Suppressor macrophage treated with lipopolysaccharide for 1 hour (primary cell): ENCODE measurements around the gene PCDHB14.
"Not testable (repeated sequence)": the region's sequence is repeated elsewhere in the genome, so short reads cannot be mapped to it uniquely, and the experiment has no call there.

Experiments used
- DNase-seq, 3 donors: peaks; one replicate each; pipeline ENCODE4 v3.0.0-alpha.2; 2020 to 2022

PCDHB14 gene

DNA sequence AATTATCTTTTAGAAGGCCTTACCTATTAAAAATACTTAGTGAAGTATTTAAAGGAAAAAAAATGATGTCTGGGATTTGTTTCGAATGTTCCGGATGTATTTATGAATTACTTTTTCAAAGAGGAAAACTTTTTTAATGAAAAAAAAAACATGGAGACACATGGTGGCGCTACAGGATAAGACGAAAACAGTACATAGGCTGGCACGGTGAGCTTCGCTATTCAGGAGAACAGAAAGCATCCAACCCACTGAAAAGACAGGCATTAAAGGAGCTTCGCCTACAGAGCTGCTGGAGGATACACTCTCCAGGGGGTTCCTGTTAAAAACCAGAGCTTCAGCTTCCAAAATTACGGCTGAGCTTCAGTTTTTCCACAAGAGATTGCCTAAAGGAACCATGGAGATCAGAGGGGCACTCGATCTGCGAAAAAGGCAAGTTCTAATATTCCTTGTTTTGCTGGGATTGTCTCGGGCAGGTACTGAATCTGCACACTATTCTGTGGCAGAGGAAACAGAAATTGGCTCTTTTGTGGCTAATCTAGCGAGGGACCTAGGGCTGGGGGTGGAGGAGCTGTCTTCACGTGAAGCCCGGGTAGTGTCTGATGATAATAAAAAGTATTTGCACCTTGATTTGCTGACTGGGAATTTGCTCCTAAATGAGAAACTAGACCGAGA lies at the start of gene PCDHB14:
Gene PCDHB14 (plus strand): TSS at position 232 of the 672 bp plus-strand sequence. CDS start 163 bp downstream, at position 395.
- peak in 2 of 3 donors; percentile 1 to 3 for DNase-seq

- not testable (repeated sequence) for DNase-seq
Measured at GRCh38 chr5:141174291-141175104, 48.6 kb upstream of the PCDHB14 start.

DNA sequence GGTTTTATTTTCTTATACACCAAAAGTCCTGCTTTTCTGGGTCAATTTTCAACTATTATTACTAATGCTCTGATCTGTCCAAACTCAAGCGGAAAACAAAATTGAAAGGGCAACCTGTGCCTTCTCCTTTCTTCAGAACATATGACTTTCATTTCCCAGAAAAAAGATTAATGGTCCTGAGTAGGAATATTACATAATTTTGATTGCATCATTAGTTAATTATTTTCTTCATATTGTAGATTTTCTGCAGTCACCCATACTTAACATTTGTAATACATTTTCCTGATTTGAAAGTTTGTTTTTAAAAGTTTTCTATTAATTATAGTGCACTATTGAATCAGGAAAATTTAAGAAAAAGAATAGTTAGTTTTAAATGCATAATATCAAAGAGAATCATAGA lies 47.2 kb upstream of the PCDHB14 start:
- no peak for DNase-seq

DNA sequence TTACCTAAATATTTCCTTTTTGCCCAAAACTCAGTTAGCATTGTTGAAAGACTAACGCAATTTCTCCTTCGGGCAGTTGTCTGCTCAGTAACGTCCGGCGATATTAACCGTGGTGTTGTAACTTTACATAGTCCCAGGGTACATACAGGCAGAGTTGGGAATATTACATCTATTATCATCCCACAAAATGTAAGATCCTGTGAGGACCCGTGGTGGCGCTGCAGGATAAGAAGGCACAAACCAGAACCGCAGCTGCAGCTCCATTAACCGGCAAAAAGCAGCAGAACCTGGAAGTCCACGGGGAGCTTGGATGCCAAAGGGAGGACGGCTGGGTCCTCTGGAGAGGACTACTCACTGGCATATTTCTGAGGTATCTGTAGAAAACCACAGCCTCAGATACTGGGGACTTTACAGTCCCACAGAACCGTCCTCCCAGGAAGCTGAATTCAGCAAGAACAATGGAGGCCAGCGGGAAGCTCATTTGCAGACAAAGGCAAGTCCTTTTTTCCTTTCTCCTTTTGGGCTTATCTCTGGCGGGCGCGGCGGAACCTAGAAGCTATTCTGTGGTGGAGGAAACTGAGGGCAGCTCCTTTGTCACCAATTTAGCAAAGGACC lies 45.5 kb upstream of the PCDHB14 start, which contains the start of gene PCDHB8:
Gene PCDHB8 (plus strand): TSS at position 214 of the 615 bp plus-strand sequence. CDS start 245 bp downstream, at position 459.
- DNase-seq: not testable (repeated sequence)

DNA sequence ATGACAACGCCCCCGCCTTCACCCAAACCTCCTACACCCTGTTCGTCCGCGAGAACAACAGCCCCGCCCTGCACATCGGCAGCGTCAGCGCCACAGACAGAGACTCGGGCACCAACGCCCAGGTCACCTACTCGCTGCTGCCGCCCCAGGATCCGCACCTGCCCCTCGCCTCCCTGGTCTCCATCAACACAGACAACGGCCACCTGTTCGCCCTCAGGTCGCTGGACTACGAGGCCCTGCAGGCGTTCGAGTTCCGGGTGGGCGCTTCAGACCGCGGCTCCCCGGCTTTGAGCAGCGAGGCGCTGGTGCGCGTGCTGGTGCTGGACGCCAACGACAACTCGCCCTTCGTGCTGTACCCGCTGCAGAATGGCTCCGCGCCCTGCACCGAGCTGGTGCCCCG lies 43.8 kb upstream of the PCDHB14 start:
- DNase-seq: not testable (repeated sequence)

- not testable (repeated sequence) for DNase-seq
Measured at GRCh38 chr5:141179876-141180275, 43.3 kb upstream of the PCDHB14 start.

DNA sequence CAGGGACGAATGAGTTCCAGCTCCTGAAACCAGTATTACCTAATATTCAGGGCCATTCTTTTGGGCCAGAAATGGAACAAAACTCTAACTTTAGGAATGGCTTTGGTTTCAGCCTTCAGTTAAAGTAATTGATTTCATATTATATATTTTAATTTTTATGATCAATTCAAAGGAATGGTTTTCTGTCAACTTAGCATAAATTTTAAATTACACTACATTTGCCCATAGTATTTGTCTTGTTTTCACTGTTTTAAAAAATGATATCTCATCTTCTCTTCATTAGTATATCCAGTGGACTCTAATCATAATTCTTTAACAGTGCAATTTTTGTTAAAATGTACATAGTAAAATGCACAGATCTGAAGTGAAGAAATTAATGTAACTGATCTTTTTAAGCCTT lies 42.8 kb upstream of the PCDHB14 start:
- DNase-seq: no peak

DNA sequence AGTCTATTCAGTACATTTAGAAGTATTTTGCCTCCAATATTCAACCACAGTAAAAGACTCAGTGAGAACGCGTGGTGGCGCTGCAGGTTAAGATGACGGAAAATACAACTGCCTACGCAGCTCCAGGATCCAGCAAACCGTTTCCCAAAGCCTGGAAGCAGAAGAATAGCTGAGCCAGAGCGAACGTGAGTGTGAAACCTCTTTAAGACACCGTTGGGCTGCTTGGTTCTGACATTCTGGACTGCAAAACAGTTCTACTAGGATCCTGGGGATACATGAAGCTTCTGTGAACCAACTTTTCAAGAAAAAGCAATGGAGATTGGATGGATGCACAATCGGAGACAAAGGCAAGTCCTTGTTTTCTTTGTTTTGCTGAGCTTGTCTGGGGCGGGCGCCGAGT lies 40.9 kb upstream of the PCDHB14 start, which contains the start of gene PCDHB16:
Gene PCDHB16 (plus strand): TSS at position 140 of the 400 bp plus-strand sequence. CDS start 173 bp downstream, at position 313.
- DNase-seq: no peak

- not testable (repeated sequence) for DNase-seq
Measured at GRCh38 chr5:141184117-141184855, 38.9 kb upstream of the PCDHB14 start.

DNA sequence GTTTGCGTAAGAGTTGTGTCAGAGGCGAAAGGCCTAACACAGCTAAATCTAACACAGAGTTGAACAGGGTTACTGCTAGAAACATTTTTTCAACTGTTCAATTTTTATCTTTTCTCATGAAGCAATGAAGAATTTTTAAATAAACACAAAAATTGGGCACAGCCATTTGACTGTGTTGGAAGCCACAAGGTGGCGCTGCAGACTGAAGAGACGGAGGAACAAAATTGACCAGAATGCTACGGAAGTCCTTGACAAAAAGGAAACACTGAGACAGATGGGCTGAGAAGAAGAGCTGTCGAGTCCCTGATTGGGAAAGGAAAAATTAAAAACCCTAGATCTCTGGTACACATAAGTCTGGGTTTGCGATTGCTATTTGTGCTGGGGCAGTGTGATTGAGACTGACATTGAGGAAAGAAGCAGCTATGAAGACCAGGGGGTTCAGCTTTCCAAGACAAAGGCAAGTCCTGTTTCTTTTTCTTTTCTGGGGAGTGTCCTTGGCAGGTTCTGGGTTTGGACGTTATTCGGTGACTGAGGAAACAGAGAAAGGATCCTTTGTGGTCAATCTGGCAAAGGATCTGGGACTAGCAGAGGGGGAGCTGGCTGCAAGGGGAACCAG lies 36.1 kb upstream of the PCDHB14 start, which contains the start of gene PCDHB9:
Gene PCDHB9 (plus strand): TSS at position 265 of the 616 bp plus-strand sequence. CDS start 158 bp downstream, at position 423.
- DNase-seq: peak in 2 of 3 donors; percentile 20 to 31

GRCh38 chr5:141188682-141189081 lies 34.5 kb upstream of the PCDHB14 start:
- not testable (repeated sequence) for DNase-seq

- DNase-seq: not testable (repeated sequence)
Measured at GRCh38 chr5:141189131-141189530, 34.0 kb upstream of the PCDHB14 start.

- peak in 2 of 3 donors; percentile 4 to 25 for DNase-seq
Measured at GRCh38 chr5:141192110-141192725, 30.9 kb upstream of the PCDHB14 start, which contains the start of gene PCDHB10. PCDHB10 (plus strand) TSS chr5:141192353; CDS start chr5:141192553, 200 bp downstream.

GRCh38 chr5:141194332-141194731 lies 28.8 kb upstream of the PCDHB14 start:
- not testable (repeated sequence) for DNase-seq

- no peak for DNase-seq
Measured at GRCh38 chr5:141196363-141196762, 26.8 kb upstream of the PCDHB14 start.

DNA sequence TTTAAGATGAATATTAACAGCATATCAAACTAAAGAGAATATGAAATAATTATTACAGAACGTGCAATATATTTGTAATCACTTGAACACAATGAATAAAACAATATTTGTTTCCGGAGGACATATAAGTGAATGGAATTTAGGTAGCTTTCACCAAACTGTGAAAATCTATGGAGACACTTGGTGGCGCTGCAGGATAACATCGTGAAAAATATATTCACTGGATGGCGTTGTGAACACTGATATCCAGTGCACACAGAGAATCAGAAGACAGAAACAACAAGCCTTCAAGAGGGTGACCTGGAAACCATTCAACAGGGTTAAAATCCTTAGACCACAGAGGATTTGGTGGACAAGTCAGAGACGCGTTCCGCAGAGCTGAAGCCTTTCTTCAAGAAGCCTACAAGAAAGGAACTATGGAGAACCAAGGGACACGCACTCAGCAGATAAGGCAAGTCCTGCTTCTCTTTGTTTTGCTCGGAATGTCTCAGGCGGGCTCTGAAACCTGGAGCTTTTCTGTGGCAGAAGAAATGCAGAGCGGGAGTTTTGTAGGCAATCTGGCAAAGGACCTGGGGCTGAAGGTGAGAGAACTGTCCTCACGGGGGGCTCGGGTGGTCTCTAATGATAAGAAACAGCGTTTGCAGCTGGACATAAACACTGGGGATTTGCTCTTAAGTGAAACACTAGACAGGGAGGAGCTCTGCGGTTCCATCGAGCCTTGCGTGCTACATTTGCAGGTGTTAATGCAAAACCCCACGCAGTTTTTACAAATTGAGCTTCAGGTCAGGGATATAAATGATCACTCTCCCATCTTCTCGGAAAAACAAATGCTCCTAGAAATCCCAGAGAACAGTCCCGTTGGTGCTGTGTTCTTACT lies 23.5 kb upstream of the PCDHB14 start, which contains the start of gene PCDHB11:
Gene PCDHB11 (plus strand): TSS at position 269 of the 877 bp plus-strand sequence. CDS start 148 bp downstream, at position 417.
- DNase-seq: no peak

GRCh38 chr5:141201126-141201525 lies 22.0 kb upstream of the PCDHB14 start:
- not testable (repeated sequence) for DNase-seq

DNA sequence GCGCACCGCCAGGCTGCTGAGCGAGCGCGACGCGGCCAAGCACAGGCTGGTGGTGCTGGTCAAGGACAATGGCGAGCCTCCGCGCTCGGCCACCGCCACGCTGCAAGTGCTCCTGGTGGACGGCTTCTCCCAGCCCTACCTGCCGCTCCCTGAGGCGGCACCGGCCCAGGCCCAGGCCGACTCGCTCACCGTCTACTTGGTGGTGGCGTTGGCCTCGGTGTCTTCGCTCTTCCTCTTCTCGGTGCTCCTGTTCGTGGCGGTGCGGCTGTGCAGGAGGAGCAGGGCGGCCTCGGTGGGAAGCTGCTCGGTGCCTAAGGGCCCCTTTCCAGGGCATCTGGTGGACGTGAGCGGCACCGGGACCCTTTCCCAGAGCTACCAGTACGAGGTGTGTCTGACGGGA lies 21.5 kb upstream of the PCDHB14 start:
- not testable (repeated sequence) for DNase-seq

DNA sequence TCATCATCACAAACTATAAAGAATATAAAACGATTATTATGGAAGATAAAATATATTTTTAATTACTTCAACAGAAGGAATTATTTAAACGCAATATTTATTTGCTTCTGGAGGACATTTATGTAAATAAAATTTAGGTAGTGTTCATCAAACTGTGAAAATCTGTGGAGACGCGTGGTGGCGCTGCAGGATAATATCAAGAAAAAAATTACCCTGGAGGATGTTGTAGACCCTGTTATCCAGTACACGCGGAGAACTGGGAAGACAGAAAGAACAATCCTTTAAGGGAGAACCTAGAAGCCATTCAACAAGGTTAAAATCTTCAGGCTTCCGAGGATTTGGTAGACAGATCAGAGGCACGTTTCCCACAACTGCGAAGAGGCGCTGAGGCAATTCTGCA lies 14.7 kb upstream of the PCDHB14 start, which contains the start of gene PCDHB12:
Gene PCDHB12 (plus strand): TSS at position 242 of the 400 bp plus-strand sequence. CDS start 189 bp downstream, outside the sequence.
- no peak for DNase-seq

- DNase-seq: not testable (repeated sequence)
Measured at GRCh38 chr5:141210281-141210680, 12.9 kb upstream of the PCDHB14 start.
